IPS DF 19.7 (cell line): ENCODE results near the gene IQGAP2.

Experiments used
- DNase-seq: peaks from one replicate; pipeline ENCODE4 v3.0.0-alpha.2; 2013; ENCODE audit warnings: low read depth, low spot score

Gene IQGAP2

GRCh38 chr5:76475385-76475784 is 72.3 kb downstream of the IQGAP2 start:
- peak; percentile 45 for DNase-seq

GRCh38 chr5:76475936-76476335 is 72.9 kb downstream of the IQGAP2 start:
- DNase-seq, result no peak

- no peak for DNase-seq
Measured at GRCh38 chr5:76476474-76477038, 73.5 kb downstream of the IQGAP2 start.

GRCh38 chr5:76477061-76477460 is 74.0 kb downstream of the IQGAP2 start:
- no peak for DNase-seq

GRCh38 chr5:76477571-76477970 is 74.5 kb downstream of the IQGAP2 start:
- no peak for DNase-seq

GRCh38 chr5:76479281-76479680 is 76.2 kb downstream of the IQGAP2 start:
- no peak for DNase-seq

GRCh38 chr5:76479973-76480667 is 77.0 kb downstream of the IQGAP2 start:
- DNase-seq, result no peak

- no peak for DNase-seq
Measured at GRCh38 chr5:76482984-76483383, 79.9 kb downstream of the IQGAP2 start.

- peak; percentile 28 for DNase-seq
Measured at GRCh38 chr5:76483433-76483832, 80.3 kb downstream of the IQGAP2 start.

GRCh38 chr5:76483881-76484280 is 80.8 kb downstream of the IQGAP2 start:
- DNase-seq, result no peak

- no peak for DNase-seq
Measured at GRCh38 chr5:76485511-76485910, 82.4 kb downstream of the IQGAP2 start.

- no peak for DNase-seq
Measured at GRCh38 chr5:76487386-76487785, 84.3 kb downstream of the IQGAP2 start.

- no peak for DNase-seq
Measured at GRCh38 chr5:76487821-76488220, 84.7 kb downstream of the IQGAP2 start.

- DNase-seq, result no peak
Measured at GRCh38 chr5:76488969-76489368, 85.9 kb downstream of the IQGAP2 start.

- DNase-seq, result peak; percentile 52
Measured at GRCh38 chr5:76489877-76490688, 87.0 kb downstream of the IQGAP2 start.

- DNase-seq, result no peak
Measured at GRCh38 chr5:76490960-76491359, 87.9 kb downstream of the IQGAP2 start.

GRCh38 chr5:76492819-76493189 is 89.7 kb downstream of the IQGAP2 start:
- DNase-seq, result no peak

- DNase-seq, result no peak
Measured at GRCh38 chr5:76493190-76493837, 90.2 kb downstream of the IQGAP2 start.

- no peak for DNase-seq
Measured at GRCh38 chr5:76494201-76494600, 91.1 kb downstream of the IQGAP2 start.

- DNase-seq, result no peak
Measured at GRCh38 chr5:76495870-76496269, 92.8 kb downstream of the IQGAP2 start.

- no peak for DNase-seq
Measured at GRCh38 chr5:76497065-76497460, 94.0 kb downstream of the IQGAP2 start.

- no peak for DNase-seq
Measured at GRCh38 chr5:76497986-76498717, 95.1 kb downstream of the IQGAP2 start.
